ENCODE results near the gene SYT5.
"Not testable (repeated sequence)": the region's sequence is repeated elsewhere in the genome, so short reads cannot be mapped to it uniquely, and the experiment has no call there.

The SYT5 gene

DNA sequence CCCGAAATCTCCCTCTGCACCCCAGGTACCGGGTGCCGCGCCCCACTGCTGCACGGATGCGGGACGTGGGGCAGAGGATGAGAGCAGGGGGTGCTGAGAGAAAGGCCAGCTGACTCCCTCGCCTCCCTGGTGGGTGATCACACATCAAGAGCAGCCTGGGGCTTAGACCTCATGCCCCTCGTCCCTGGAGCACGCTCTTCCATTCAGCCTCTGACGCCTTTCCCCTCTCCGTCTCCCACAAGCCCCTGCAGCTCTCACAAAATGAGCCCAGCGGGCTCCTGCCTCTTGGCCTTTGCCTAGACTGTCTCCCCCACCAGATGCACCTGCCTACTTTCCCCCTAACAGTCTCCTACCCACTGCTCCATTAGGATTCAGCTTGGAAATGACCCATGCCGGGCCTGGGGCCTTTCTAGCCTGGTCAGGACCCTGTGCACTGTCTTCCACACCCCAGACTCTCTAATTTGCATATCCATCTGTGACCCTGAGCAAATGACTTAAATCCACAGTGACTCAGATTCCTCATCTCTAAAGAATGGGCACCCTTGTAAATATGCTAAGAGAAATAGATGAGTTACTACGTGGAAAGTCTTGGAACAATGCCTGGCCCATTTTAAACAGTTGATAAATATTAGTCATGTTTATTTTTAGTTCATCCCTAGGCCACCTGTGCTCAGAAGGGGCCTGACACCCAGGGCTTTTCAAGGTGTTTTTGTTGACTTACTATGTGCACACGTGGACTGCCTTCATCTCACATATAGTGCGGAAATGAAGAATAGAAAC is 29.8 kb upstream of the SYT5 start:
- no peaks in the 10 kb centered on the region for H3K27me3 ChIP-seq (ENCODE audit: insufficient read depth, low read depth, severe bottlenecking)
- H3K9me3 ChIP-seq (ENCODE audit: severe bottlenecking): peaks cover 12% of the 10 kb centered on the region
- H3K27ac ChIP-seq: no peak overlapping the region
- H3K36me3 ChIP-seq: no peaks in the 10 kb centered on the region
- TF ChIP-seq, protein P1, sequence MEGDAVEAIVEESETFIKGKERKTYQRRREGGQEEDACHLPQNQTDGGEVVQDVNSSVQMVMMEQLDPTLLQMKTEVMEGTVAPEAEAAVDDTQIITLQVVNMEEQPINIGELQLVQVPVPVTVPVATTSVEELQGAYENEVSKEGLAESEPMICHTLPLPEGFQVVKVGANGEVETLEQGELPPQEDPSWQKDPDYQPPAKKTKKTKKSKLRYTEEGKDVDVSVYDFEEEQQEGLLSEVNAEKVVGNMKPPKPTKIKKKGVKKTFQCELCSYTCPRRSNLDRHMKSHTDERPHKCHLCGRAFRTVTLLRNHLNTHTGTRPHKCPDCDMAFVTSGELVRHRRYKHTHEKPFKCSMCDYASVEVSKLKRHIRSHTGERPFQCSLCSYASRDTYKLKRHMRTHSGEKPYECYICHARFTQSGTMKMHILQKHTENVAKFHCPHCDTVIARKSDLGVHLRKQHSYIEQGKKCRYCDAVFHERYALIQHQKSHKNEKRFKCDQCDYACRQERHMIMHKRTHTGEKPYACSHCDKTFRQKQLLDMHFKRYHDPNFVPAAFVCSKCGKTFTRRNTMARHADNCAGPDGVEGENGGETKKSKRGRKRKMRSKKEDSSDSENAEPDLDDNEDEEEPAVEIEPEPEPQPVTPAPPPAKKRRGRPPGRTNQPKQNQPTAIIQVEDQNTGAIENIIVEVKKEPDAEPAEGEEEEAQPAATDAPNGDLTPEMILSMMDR (IDR thresholded peaks at IDR 0.05; ENCODE audit: low read depth, low read length): no peak
- H3K4me3 ChIP-seq (ENCODE audit: low read depth, low read length): no peak overlapping the region
- no peak for DNase-seq

DNA sequence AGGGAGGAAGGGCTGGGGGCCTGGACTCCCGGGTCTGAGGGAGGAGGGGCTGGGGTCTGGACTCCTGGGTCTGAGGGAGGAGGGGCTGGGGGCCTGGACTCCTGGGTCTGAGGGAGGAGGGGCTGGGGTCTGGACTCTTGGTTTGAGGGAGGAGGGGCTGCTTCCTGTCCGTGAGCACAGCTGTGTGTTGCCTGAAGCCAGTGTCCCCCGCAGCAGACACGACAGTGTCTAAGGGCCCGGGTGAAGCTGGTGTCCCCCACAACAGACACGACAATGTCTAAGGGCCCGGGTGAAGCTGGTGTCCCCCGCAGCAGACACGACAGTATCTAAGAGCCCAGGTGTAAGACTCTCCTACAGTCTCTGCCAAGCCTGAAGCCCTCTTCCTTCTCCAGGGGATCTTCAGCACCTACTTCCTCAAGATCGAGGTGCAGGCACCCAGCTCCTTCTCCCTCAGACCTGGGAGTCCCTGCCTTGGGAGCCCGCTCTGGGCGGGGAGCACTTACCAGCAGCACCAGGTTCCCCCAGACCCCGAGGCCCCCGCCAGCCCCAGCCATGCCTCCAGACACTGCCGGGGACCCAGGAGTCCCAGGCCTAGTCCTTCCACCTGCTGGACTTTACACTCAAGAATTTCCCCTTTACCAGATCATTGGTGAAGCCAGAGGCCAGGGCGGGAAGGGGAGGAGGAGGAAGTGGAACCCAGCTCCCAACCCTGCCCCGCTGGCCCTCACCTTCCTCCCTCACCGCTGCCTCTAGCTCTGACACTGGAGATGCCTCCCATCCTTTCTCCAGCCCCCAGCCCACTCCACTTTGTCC is 29.0 kb upstream of the SYT5 start, which contains the start of gene PTPRH:
Gene PTPRH, minus strand, starts transcription at position 622 of the 813 bp plus-strand sequence. Its CDS starts 68 bp downstream, at position 554.
- Histone ChIP-seq H3K27me3 (ENCODE audit: insufficient read depth, low read depth, severe bottlenecking) (no peaks in the 10 kb centered on the region), H3K4me3 (ENCODE audit: low read depth, low read length) (no peak within 1 kb of the TSS), H3K36me3 (no peaks in the 10 kb centered on the region), H3K27ac (no peak within 1 kb of the TSS), H3K9me3 (ENCODE audit: severe bottlenecking) (peaks cover 12% of the 10 kb centered on the region)
- DNase-seq: no peak
- TF ChIP-seq, protein P1 (IDR thresholded peaks at IDR 0.05; ENCODE audit: low read depth, low read length): no peak

DNA sequence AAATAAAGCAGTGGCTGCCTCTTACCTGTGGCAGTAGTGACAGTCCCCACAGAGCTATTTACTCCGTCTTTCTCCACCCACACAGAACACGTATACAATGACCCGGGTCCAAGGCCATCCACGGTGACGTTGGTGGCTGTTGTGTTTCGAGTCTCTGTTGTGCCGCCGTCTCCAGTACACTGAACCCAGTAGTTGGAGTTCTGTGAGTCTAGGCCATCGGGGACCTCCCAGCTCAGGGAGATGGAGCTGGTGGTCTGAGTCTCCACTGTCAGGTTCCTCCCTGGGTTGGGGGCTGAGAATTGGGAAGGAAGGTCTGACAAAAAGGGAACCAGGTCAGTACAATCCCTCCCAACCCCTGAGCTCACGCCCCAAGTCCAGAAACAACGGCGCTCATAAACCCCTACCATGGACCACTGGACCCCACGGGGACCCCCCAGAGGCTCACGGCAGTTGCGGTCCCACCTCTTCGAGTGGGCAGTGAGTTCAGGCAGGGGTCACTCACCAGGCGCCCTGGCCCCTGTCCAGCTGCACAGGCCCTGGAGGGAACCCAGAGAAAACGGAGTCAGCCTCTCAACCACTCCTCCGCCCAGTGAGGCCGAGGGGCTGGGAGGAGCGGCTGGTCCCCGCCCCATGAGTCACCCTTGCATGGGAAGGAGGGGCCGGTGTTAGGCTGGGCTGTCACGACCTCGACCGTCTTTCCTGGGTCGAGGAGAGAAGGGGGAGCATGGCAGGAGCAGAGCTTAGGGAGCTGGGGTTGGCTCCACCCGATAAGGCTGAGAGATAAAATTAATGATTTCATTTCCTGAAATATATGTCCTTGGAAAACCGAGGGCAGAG is 26.8 kb upstream of the SYT5 start:
- DNase-seq: peak; percentile 79
- Histone ChIP-seq H3K27ac (peak overlapping the region; percentile 16; the same call in 1 of the 2 replicates), H3K9me3 (ENCODE audit: severe bottlenecking) (no peaks in the 10 kb centered on the region), H3K36me3 (no peaks in the 10 kb centered on the region), H3K27me3 (ENCODE audit: insufficient read depth, low read depth, severe bottlenecking) (no peaks in the 10 kb centered on the region), H3K4me3 (ENCODE audit: low read depth, low read length) (no peak overlapping the region)
- TF ChIP-seq, protein P1 (IDR thresholded peaks at IDR 0.05; ENCODE audit: low read depth, low read length): no peak

DNA sequence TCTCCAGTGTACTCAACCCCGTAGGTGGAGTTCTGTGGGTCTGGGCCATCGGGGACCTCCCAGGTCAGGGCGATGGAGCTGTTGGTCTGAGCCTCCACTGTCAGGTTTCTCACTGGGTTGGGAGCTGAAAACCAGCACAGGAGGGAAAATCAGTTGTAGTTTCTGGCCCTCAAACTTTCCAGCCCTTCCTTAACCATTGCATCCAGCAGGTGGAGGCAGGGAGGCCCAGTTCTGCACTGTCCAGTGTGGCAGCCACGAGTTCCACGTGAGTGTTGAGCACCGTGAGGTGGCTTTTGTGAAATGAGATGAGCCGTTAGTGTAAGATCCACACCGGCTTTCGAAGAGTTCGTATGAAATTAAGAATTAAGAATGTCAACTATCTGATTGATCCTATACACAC is 22.1 kb upstream of the SYT5 start:
- H3K4me3 ChIP-seq (ENCODE audit: low read depth, low read length); H3K36me3 ChIP-seq; H3K9me3 ChIP-seq (ENCODE audit: severe bottlenecking); H3K27me3 ChIP-seq (ENCODE audit: insufficient read depth, low read depth, severe bottlenecking); DNase-seq; H3K27ac ChIP-seq: not testable (repeated sequence)

DNA sequence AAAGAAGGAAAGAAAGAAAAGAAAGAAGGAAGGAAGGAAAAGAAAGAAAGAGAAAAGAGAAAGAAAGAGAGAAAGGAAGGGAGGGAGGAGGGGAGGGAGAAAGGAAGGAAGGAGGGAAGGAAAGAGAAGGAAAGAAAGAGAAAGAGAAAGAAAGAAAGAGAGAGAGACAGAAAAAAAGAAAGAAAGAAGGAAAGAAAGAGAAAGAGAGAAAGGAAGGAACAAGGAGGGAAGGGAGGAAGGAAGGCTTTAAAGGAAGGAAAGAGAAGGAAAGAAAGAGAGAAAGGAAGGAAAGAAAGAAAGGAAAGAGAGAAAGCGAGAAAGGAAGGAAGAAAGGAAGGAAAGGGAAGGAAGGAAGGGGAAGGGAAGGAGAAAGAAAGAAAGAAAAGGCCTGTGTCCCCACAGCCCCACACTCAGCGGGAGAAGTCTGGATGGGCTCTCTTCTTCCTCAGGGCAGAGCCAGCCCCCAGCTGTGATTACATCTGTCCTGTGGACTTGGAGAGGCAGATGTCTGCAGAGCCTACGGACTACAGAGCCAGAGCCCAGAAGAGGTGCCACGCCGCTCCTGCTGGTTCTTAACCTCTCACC is 19.6 kb upstream of the SYT5 start:
- no peak for DNase-seq
- H3K9me3 ChIP-seq (ENCODE audit: severe bottlenecking): no peaks in the 10 kb centered on the region
- H3K4me3 ChIP-seq (ENCODE audit: low read depth, low read length): no peak overlapping the region
- no peaks in the 10 kb centered on the region for H3K27me3 ChIP-seq (ENCODE audit: insufficient read depth, low read depth, severe bottlenecking)
- no peaks in the 10 kb centered on the region for H3K36me3 ChIP-seq
- TF ChIP-seq, protein P1 (IDR thresholded peaks at IDR 0.05; ENCODE audit: low read depth, low read length): no peak
- no peak overlapping the region for H3K27ac ChIP-seq
